Loucy (cell line): ENCODE measurements around the gene ARHGAP22.

Source experiments
- EZH2phosphoT487 ChIP-seq: fragments of 200-600 bp; IDR thresholded peaks from 2 replicates; pipeline ENCODE4 v1.6.1; 2018; ENCODE audit warnings: antibody characterized with exemption, mild to moderate bottlenecking, moderate library complexity, borderline replicate concordance
- TF ChIP-seq, protein P1 (sequence below): fragments of 200-600 bp; sonication (generic); conservative IDR thresholded peaks from 2 replicates; pipeline ENCODE4 v1.5.1; 2014; ENCODE audit warnings: mild to moderate bottlenecking, antibody characterized with exemption, low read length

GRCh38 chr10:48429309-48429708, 175.6 kb downstream of the ARHGAP22 start:
- TF ChIP-seq, protein P1, sequence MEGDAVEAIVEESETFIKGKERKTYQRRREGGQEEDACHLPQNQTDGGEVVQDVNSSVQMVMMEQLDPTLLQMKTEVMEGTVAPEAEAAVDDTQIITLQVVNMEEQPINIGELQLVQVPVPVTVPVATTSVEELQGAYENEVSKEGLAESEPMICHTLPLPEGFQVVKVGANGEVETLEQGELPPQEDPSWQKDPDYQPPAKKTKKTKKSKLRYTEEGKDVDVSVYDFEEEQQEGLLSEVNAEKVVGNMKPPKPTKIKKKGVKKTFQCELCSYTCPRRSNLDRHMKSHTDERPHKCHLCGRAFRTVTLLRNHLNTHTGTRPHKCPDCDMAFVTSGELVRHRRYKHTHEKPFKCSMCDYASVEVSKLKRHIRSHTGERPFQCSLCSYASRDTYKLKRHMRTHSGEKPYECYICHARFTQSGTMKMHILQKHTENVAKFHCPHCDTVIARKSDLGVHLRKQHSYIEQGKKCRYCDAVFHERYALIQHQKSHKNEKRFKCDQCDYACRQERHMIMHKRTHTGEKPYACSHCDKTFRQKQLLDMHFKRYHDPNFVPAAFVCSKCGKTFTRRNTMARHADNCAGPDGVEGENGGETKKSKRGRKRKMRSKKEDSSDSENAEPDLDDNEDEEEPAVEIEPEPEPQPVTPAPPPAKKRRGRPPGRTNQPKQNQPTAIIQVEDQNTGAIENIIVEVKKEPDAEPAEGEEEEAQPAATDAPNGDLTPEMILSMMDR: no peak
- no peak for TF ChIP-seq EZH2phosphoT487
